HCT116 (cell line): ENCODE data around the gene LIPA. TPM values are rescaled to one million over a fixed set of nuclear protein-coding genes. Genes with fewer than 3 reads are reported as not detected.

Source experiments
- ATAC-seq: fragments of 200-7000 bp; cut with Tn5 transposase; 2 replicates; pipeline ENCODE4 v1.9.1; 2020; ENCODE audit warnings: mild to moderate bottlenecking, moderate library complexity
- BruUV-seq: library from RNA; stranded (reverse); fragments of 400-500 nt; replicated peaks from 2 replicates; lab custom pipeline; 2021; lab: Mats Ljungman, UMichigan
- CTCF ChIA-PET: fragments of 300-600 bp; sonication (Branson Sonifier 250); formaldehyde crosslinking; loops from one replicate; lab custom pipeline; 2021; ENCODE audit warnings: antibody characterized with exemption; lab: Charles Lee
- POLR2A ChIA-PET: fragments of 300-600, 350-600 bp; sonication (Branson Sonifier 250); formaldehyde crosslinking; loops from one replicate; lab custom pipeline; 2021; ENCODE audit warnings: antibody characterized with exemption; lab: Charles Lee
- RAD21 ChIA-PET, 2 experiments: fragments of 300-600 bp; sonication (Branson Sonifier 250); formaldehyde crosslinking; loops; one replicate each; lab custom pipeline; 2023; ENCODE audit warnings: low total read pairs in 2 of 2; ENCODE audit not compliant: uncharacterized antibody in 2 of 2, unreplicated experiment in 2 of 2, low non-redundant PET in 1 of 2; lab: Charles Lee
- DNase-seq: peaks from one replicate; pipeline ENCODE4 v3.0.0-alpha.2; 2010; ENCODE audit warnings: low read depth, low spot score
- H2AFZ ChIP-seq: fragments of 200-600 bp; shearing (Covaris generic), sonication (generic); 2 replicates; pipeline ENCODE4 v1.6.1; 2017; ENCODE audit warnings: low read depth, mixed run types, mixed read lengths, antibody characterized with exemption, low read length; ENCODE audit not compliant: poor library complexity, severe bottlenecking
- H3K27ac ChIP-seq: 2 replicates; pipeline ENCODE4 v1.5.1; 2012; ENCODE audit warnings: low read depth, low read length
- H3K27me3 ChIP-seq: fragments of 200-600 bp; sonication (generic); 2 replicates; pipeline ENCODE4 v1.6.1; 2016; ENCODE audit warnings: mixed run types, low read length, mixed read lengths; ENCODE audit not compliant: insufficient read depth
- H3K36me3 ChIP-seq, 2 experiments: fragments of 200-500 bp in 1 of 2; fragments of 200-600 bp in 1 of 2; sonication (Bioruptor generic) in 1 of 2; sonication (generic) in 1 of 2; 2 replicates each; pipeline versions ENCODE4 v1.5.1 to v1.6.1; 2014 to 2016; ENCODE audit warnings: low read length in 2 of 2, inconsistent platforms in 1 of 2, mixed read lengths in 1 of 2, mixed run types in 1 of 2; ENCODE audit not compliant: insufficient read depth in 2 of 2, control insufficient read depth in 1 of 2
- H3K4me1 ChIP-seq, 2 experiments: fragments of 200-600 bp in 1 of 2; sonication (generic) in 1 of 2; 2 replicates each; pipeline versions ENCODE4 v1.5.1 to v1.6.1; 2012 to 2017; ENCODE audit warnings: low read length in 2 of 2, inconsistent platforms in 1 of 2, mild to moderate bottlenecking in 1 of 2, mixed read lengths in 1 of 2, mixed run types in 1 of 2, moderate library complexity in 1 of 2; ENCODE audit not compliant: insufficient read depth in 2 of 2, control insufficient read depth in 1 of 2
- H3K4me2 ChIP-seq: fragments of 200-600 bp; sonication (generic); 2 replicates; pipeline ENCODE4 v1.6.1; 2017; ENCODE audit warnings: mixed run types, low read length, mixed read lengths
- H3K4me3 ChIP-seq, 2 experiments: fragments of 200-600 bp in 1 of 2; sonication (generic) in 1 of 2; replicated peaks in 1 of 2; 2 replicates each; pipeline ENCODE4 v1.5.1; 2011 to 2016; ENCODE audit warnings: low read length in 2 of 2, control low read depth in 1 of 2, low read depth in 1 of 2, mild to moderate bottlenecking in 1 of 2, mixed read lengths in 1 of 2, mixed run types in 1 of 2
- H3K79me2 ChIP-seq: fragments of 200-600 bp; sonication (generic); 2 replicates; pipeline ENCODE4 v1.6.1; 2017; ENCODE audit warnings: mild to moderate bottlenecking, mixed run types, low read length, moderate library complexity, mixed read lengths; ENCODE audit not compliant: insufficient read depth
- H3K9ac ChIP-seq: fragments of 200-600 bp; sonication (generic); 2 replicates; pipeline ENCODE4 v1.6.1; 2016; ENCODE audit warnings: low read length, mixed read lengths
- H3K9me2 ChIP-seq: fragments of 200-600 bp; sonication (generic), shearing (Covaris generic); 2 replicates; pipeline ENCODE4 v1.6.1; 2017; ENCODE audit warnings: mixed run types, mild to moderate bottlenecking, moderate library complexity; ENCODE audit not compliant: insufficient read depth
- H3K9me3 ChIP-seq, 2 experiments: fragments of 200-500 bp in 1 of 2; fragments of 200-600 bp in 1 of 2; sonication (Bioruptor generic) in 1 of 2; sonication (generic) in 1 of 2; 2 replicates each; pipeline ENCODE4 v1.6.1; 2014 to 2017; ENCODE audit warnings: low read length in 2 of 2, mixed read lengths in 2 of 2, inconsistent platforms in 1 of 2, low read depth in 1 of 2, mild to moderate bottlenecking in 1 of 2, mixed run types in 1 of 2, moderate library complexity in 1 of 2; ENCODE audit not compliant: control insufficient read depth in 1 of 2, insufficient read depth in 1 of 2
- H4K20me1 ChIP-seq: fragments of 200-600 bp; sonication (generic), shearing (Covaris generic); 2 replicates; pipeline ENCODE4 v1.6.1; 2017; ENCODE audit warnings: mixed run types, mild to moderate bottlenecking, moderate library complexity; ENCODE audit not compliant: insufficient read depth
- ATF3 ChIP-seq: IDR thresholded peaks from 2 replicates; pipeline ENCODE4 v1.6.1; 2012
- CBX3 ChIP-seq: IDR thresholded peaks from 2 replicates; pipeline ENCODE4 v1.6.1; 2012; ENCODE audit warnings: low read depth
- CEBPB ChIP-seq: IDR thresholded peaks from 2 replicates; pipeline ENCODE4 v1.6.1; 2012; ENCODE audit warnings: low read depth
- CTCF ChIP-seq, 3 experiments: fragments of 200-600 bp in 1 of 3; sonication (generic) in 1 of 3; IDR thresholded peaks in 2 of 3; conservative IDR thresholded peaks in 1 of 3; 2 replicates each; pipeline ENCODE4 v1.5.1; 2012 to 2017; ENCODE audit warnings: low read depth in 2 of 3, low read length in 2 of 3, antibody characterized with exemption in 1 of 3, borderline replicate concordance in 1 of 3, control low read depth in 1 of 3, mild to moderate bottlenecking in 1 of 3, mixed read lengths in 1 of 3, mixed run types in 1 of 3, moderate library complexity in 1 of 3; ENCODE audit not compliant: insufficient read depth in 1 of 3
- ELF1 ChIP-seq: IDR thresholded peaks from 2 replicates; pipeline ENCODE4 v1.6.1; 2012; ENCODE audit warnings: low read depth, borderline replicate concordance
- EZH2 ChIP-seq: fragments of 200-600 bp; sonication (generic); IDR thresholded peaks from 2 replicates; pipeline ENCODE4 v1.6.1; 2017; ENCODE audit warnings: antibody characterized with exemption, mixed run types
- EZH2phosphoT487 ChIP-seq: fragments of 200-600 bp; IDR thresholded peaks from 2 replicates; pipeline ENCODE4 v1.6.1; 2018; ENCODE audit warnings: antibody characterized with exemption, borderline replicate concordance
- MAX ChIP-seq: IDR thresholded peaks from 2 replicates; pipeline ENCODE4 v1.6.1; 2012
- POLR2AphosphoS5 ChIP-seq: IDR thresholded peaks from 2 replicates; pipeline ENCODE4 v1.6.1; 2011; ENCODE audit warnings: mild to moderate bottlenecking, low read depth, low read length, moderate library complexity
- RAD21 ChIP-seq: IDR thresholded peaks from 2 replicates; pipeline ENCODE4 v1.6.1; 2012; ENCODE audit warnings: low read depth, mild to moderate bottlenecking
- SRF ChIP-seq: IDR thresholded peaks from 2 replicates; pipeline ENCODE4 v1.6.1; 2012; ENCODE audit warnings: low read depth
- TCF7L2 ChIP-seq: IDR thresholded peaks from 2 replicates; pipeline ENCODE4 v1.7.0; 2011; ENCODE audit warnings: borderline replicate concordance, inconsistent platforms; ENCODE audit not compliant: insufficient read depth, insufficient read length; ENCODE audit errors: extremely low read depth
- ZNF274 ChIP-seq: fragments of 200-500 bp; sonication (Bioruptor generic); IDR thresholded peaks from 2 replicates; pipeline ENCODE4 v1.6.1; 2014; ENCODE audit warnings: mild to moderate bottlenecking, low read depth, low read length, inconsistent platforms
- intact Hi-C: fragments of 100-400 bp; cut with micrococcal nuclease; formaldehyde crosslinking; loops from 2 replicates; pipeline ENCODE4 v1.10.0; 2022
- total RNA-seq: library from RNA; stranded (reverse); gene quantifications from one replicate; pipeline ENCODE4 v1.2.1, GENCODE V29; 2021; ENCODE audit not compliant: unreplicated experiment
- TF ChIP-seq, protein P1 (sequence below): IDR thresholded peaks from 2 replicates; pipeline ENCODE4 v1.6.1; 2011; ENCODE audit warnings: mild to moderate bottlenecking, low read length, moderate library complexity; ENCODE audit not compliant: insufficient replicate concordance; ENCODE audit errors: extremely low read depth

LIPA gene
- total RNA-seq, 1 experiment from 2014 or later = 27.1 TPM

GRCh38 chr10:89257581-89257980 is 6.0 kb upstream of the LIPA start:
- RAD21 ChIA-PET = no interaction called here
- H3K4me2 ChIP-seq = no peak overlapping the region
- H3K79me2 ChIP-seq = no peaks in the 10 kb centered on the region
- no peak for TF ChIP-seq ELF1
- TF ChIP-seq MAX = no peak
- no peak for TF ChIP-seq CBX3
- no peak for TF ChIP-seq SRF
- no peak for TF ChIP-seq ZNF274
- TF ChIP-seq TCF7L2 = no peak
- TF ChIP-seq EZH2phosphoT487 = no peak
- TF ChIP-seq POLR2AphosphoS5 = no peak
- TF ChIP-seq CTCF (IDR thresholded peaks at IDR 0.05 in 2 of 3, conservative IDR thresholded peaks at IDR 0.05 in 1 of 3; ENCODE audit: borderline replicate concordance in 1 of 3, insufficient read depth in 1 of 3, low read depth in 2 of 3, low read length in 2 of 3) = no peak
- TF ChIP-seq EZH2 = no peak
- TF ChIP-seq, protein P1, sequence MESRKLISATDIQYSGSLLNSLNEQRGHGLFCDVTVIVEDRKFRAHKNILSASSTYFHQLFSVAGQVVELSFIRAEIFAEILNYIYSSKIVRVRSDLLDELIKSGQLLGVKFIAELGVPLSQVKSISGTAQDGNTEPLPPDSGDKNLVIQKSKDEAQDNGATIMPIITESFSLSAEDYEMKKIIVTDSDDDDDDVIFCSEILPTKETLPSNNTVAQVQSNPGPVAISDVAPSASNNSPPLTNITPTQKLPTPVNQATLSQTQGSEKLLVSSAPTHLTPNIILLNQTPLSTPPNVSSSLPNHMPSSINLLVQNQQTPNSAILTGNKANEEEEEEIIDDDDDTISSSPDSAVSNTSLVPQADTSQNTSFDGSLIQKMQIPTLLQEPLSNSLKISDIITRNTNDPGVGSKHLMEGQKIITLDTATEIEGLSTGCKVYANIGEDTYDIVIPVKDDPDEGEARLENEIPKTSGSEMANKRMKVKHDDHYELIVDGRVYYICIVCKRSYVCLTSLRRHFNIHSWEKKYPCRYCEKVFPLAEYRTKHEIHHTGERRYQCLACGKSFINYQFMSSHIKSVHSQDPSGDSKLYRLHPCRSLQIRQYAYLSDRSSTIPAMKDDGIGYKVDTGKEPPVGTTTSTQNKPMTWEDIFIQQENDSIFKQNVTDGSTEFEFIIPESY = no peak
- TF ChIP-seq ATF3 = no peak
- TF ChIP-seq RAD21 = no peak
- no peak for TF ChIP-seq CEBPB
- H3K36me3 ChIP-seq = no peaks in the 10 kb centered on the region
- ATAC-seq (no peak), DNase-seq (no peak)
- no peaks in the 10 kb centered on the region for H3K27me3 ChIP-seq
- H4K20me1 ChIP-seq = no peaks in the 10 kb centered on the region
- intact Hi-C loops = no loop called here
- BruUV-seq = no TSS peak
- POLR2A ChIA-PET = no interaction called here
- CTCF ChIA-PET = no interaction called here
- no peak overlapping the region for H3K4me3 ChIP-seq
- H3K4me1 ChIP-seq = peaks cover 0 to 5% of the 10 kb centered on the region in 2 experiments; a peak in 1 of 4 replicates
- no peak overlapping the region for H2AFZ ChIP-seq
- no peak overlapping the region for H3K27ac ChIP-seq
- H3K9ac ChIP-seq = no peak overlapping the region
- no peaks in the 10 kb centered on the region for H3K9me2 ChIP-seq
- H3K9me3 ChIP-seq = no peaks in the 10 kb centered on the region; a peak in 2 of 4 replicates
